Spinal cord (tissue), 10 donors: ENCODE results near the gene NOX5. TPM values are rescaled to one million over a fixed set of nuclear protein-coding genes. Genes with fewer than 3 reads are reported as not detected.

Experiments
- DNase-seq, 6 donors: peaks; one replicate each; pipeline versions ENCODE4 v3.0.0 to v3.0.0-alpha.2; 2013 to 2015; ENCODE audit warnings: low spot score in 6 of 6, low read depth in 4 of 6
- H3K27ac ChIP-seq: one replicate; pipeline ENCODE4 v1.5.1; 2013; ENCODE audit warnings: low read depth, low read length, control low read depth
- H3K27me3 ChIP-seq: one replicate; pipeline ENCODE4 v1.6.1; 2013; ENCODE audit warnings: low read length; ENCODE audit not compliant: control insufficient read depth, insufficient read depth
- H3K36me3 ChIP-seq: one replicate; pipeline ENCODE4 v1.6.1; 2013; ENCODE audit warnings: low read length; ENCODE audit not compliant: control insufficient read depth, insufficient read depth
- H3K4me1 ChIP-seq: one replicate; pipeline ENCODE4 v1.6.1; 2013; ENCODE audit warnings: low read length; ENCODE audit not compliant: control insufficient read depth, insufficient read depth
- H3K4me3 ChIP-seq: one replicate; pipeline ENCODE4 v1.5.1; 2013; ENCODE audit warnings: low read depth, low read length, control low read depth
- H3K9me3 ChIP-seq: one replicate; pipeline ENCODE4 v1.6.1; 2013; ENCODE audit warnings: low read length; ENCODE audit not compliant: control insufficient read depth, insufficient read depth
- WGBS: methylation state at CpG from one replicate; pipeline ENCODE4 v1.1.5; 2013; ENCODE audit warnings: missing lambda C conversion rate; ENCODE audit not compliant: insufficient coverage; 5-methylcytosine and 5-hydroxymethylcytosine counted together
- polyA plus RNA-seq, 2 donors: library from polyadenylated mRNA; unstranded; fragments of 120-200 nt; gene quantifications; one replicate each; pipeline ENCODE4 v1.2.1, GENCODE V29; 2013; ENCODE audit not compliant: insufficient read length in 2 of 2
- total RNA-seq, 2 donors: library from RNA; depleted of rRNA in 1 of 2; stranded (reverse); fragments of 120-200 nt in 1 of 2; fragments of >200 nt in 1 of 2; gene quantifications; one replicate each; pipeline versions ENCODE4 v1.2.3 to v1.2.4, GENCODE V29; 2013 to 2014
- donor health status: healthy.

Gene NOX5
- total and polyA plus RNA-seq, 4 donors: 0.20 to 0.81 (median 0.22) TPM

GRCh38 chr15:69015591-69015990 lies 1.1 kb downstream of the NOX5 start:
- Histone ChIP-seq H3K4me3 (no peak overlapping the region), H3K9me3 (no peaks in the 10 kb centered on the region), H3K27me3 (no peaks in the 10 kb centered on the region), H3K4me1 (no peaks in the 10 kb centered on the region), H3K27ac (no peak overlapping the region), H3K36me3 (no peaks in the 10 kb centered on the region)
- DNase-seq: no peak
- WGBS: 80% methylated on average over 7 of the region's 7 CpGs

- Histone ChIP-seq H3K4me1 (no peaks in the 10 kb centered on the region), H3K4me3 (no peak overlapping the region), H3K9me3 (no peaks in the 10 kb centered on the region), H3K27me3 (no peaks in the 10 kb centered on the region), H3K27ac (no peak overlapping the region), H3K36me3 (no peaks in the 10 kb centered on the region)
- WGBS: 100% methylated on average over 3 of the region's 5 CpGs
- no peak for DNase-seq
These were observed 1.6 kb downstream of the NOX5 start for GRCh38 chr15:69016021-69016595.

GRCh38 chr15:69017978-69018377 lies 3.5 kb downstream of the NOX5 start:
- no peak for DNase-seq
- Histone ChIP-seq H3K4me1 (no peaks in the 10 kb centered on the region), H3K4me3 (no peak overlapping the region), H3K9me3 (no peaks in the 10 kb centered on the region), H3K27ac (no peak overlapping the region), H3K27me3 (no peaks in the 10 kb centered on the region), H3K36me3 (no peaks in the 10 kb centered on the region)
- WGBS: 92% methylated on average over 7 of the region's 7 CpGs

- H3K4me3 ChIP-seq: no peak overlapping the region
- WGBS: 87% methylated on average over 5 of the region's 6 CpGs
- H3K9me3 ChIP-seq: no peaks in the 10 kb centered on the region
- DNase-seq: no peak
- H3K4me1 ChIP-seq: no peaks in the 10 kb centered on the region
- H3K27ac ChIP-seq: no peak overlapping the region
- H3K36me3 ChIP-seq: no peaks in the 10 kb centered on the region
- no peaks in the 10 kb centered on the region for H3K27me3 ChIP-seq
These were observed 4.5 kb downstream of the NOX5 start for GRCh38 chr15:69018951-69019350.

GRCh38 chr15:69021895-69022294 lies 7.4 kb downstream of the NOX5 start:
- Histone ChIP-seq H3K4me3 (no peak overlapping the region), H3K27me3 (no peaks in the 10 kb centered on the region), H3K36me3 (no peaks in the 10 kb centered on the region), H3K9me3 (no peaks in the 10 kb centered on the region), H3K27ac (no peak overlapping the region), H3K4me1 (no peaks in the 10 kb centered on the region)
- 100% methylated on average over 2 of the region's 2 CpGs for WGBS
- DNase-seq: no peak

- H3K36me3 ChIP-seq: no peaks in the 10 kb centered on the region
- no peaks in the 10 kb centered on the region for H3K27me3 ChIP-seq
- no peak overlapping the region for H3K4me3 ChIP-seq
- H3K9me3 ChIP-seq: no peaks in the 10 kb centered on the region
- no peak for DNase-seq
- H3K4me1 ChIP-seq: no peaks in the 10 kb centered on the region
- 90% methylated on average over 5 of the region's 5 CpGs for WGBS
- no peak overlapping the region for H3K27ac ChIP-seq
These were observed 10.8 kb downstream of the NOX5 start for GRCh38 chr15:69025320-69025719.

- WGBS: 86% methylated on average over 4 of the region's 5 CpGs
- H3K9me3 ChIP-seq: no peaks in the 10 kb centered on the region
These were observed 11.9 kb downstream of the NOX5 start for GRCh38 chr15:69026355-69026754.

GRCh38 chr15:69027976-69028518 lies 13.6 kb downstream of the NOX5 start:
- Histone ChIP-seq H3K27me3 (peaks cover 6% of the 10 kb centered on the region), H3K9me3 (no peaks in the 10 kb centered on the region), H3K4me1 (peaks cover 6% of the 10 kb centered on the region), H3K36me3 (no peaks in the 10 kb centered on the region), H3K27ac (no peak overlapping the region), H3K4me3 (no peak overlapping the region)
- DNase-seq: no peak
- WGBS: 94% methylated on average over 6 of the region's 9 CpGs

More at GRCh38 chr15:69026355-69026754, 11.9 kb downstream of the NOX5 start:
- peaks cover 1% of the 10 kb centered on the region for H3K4me1 ChIP-seq
- H3K27ac ChIP-seq: no peak overlapping the region
- no peak overlapping the region for H3K4me3 ChIP-seq
- peaks cover 1% of the 10 kb centered on the region for H3K27me3 ChIP-seq
- no peak for DNase-seq
- H3K36me3 ChIP-seq: no peaks in the 10 kb centered on the region

GRCh38 chr15:69031013-69032001 lies 16.8 kb downstream of the NOX5 start:
- peak in 3 of 6 donors; percentile 6 to 63 (median 32) for DNase-seq
- no peaks in the 10 kb centered on the region for H3K36me3 ChIP-seq
- WGBS: 9% methylated on average over 40 of the region's 42 CpGs
- H3K9me3 ChIP-seq: no peaks in the 10 kb centered on the region
- H3K4me1 ChIP-seq: peaks cover 6% of the 10 kb centered on the region
- peaks cover 6% of the 10 kb centered on the region for H3K27me3 ChIP-seq
- H3K27ac ChIP-seq: no peak overlapping the region
- peak overlapping the region; percentile 14 for H3K4me3 ChIP-seq
